HL-60 (cell line): Measurements from ENCODE around the gene FOXN1.

Source experiments
- DNase-seq, 2 experiments: peaks; one replicate each; pipeline ENCODE4 v3.0.0-alpha.2; 2010 to 2020; ENCODE audit warnings: low read depth in 1 of 2, low spot score in 1 of 2
- H3K27ac ChIP-seq: fragments of 250-450 bp; sonication (Bioruptor Pico); replicated peaks from 2 replicates; pipeline ENCODE4 v1.5.1; 2020; ENCODE audit warnings: mild to moderate bottlenecking, moderate library complexity
- H3K27me3 ChIP-seq: fragments of 250-450 bp; sonication (Bioruptor Pico); 2 replicates; pipeline ENCODE4 v1.5.1; 2021; ENCODE audit warnings: mild to moderate bottlenecking, moderate library complexity; ENCODE audit not compliant: insufficient read depth, poor library complexity, severe bottlenecking
- H3K4me3 ChIP-seq: replicated peaks from 2 replicates; pipeline ENCODE4 v1.5.1; 2011; ENCODE audit warnings: mild to moderate bottlenecking, control low read depth, low read length; ENCODE audit not compliant: insufficient read depth
- CTCF ChIP-seq: IDR thresholded peaks from one replicate; pipeline ENCODE4 v1.5.1; 2011; ENCODE audit warnings: low read length, control low read depth, inconsistent platforms; ENCODE audit not compliant: insufficient read depth
- GABPA ChIP-seq: IDR thresholded peaks from 2 replicates; pipeline ENCODE4 v1.6.1; 2012; ENCODE audit warnings: low read depth
- POLR2AphosphoS5 ChIP-seq: IDR thresholded peaks from 2 replicates; pipeline ENCODE4 v1.6.1; 2012; ENCODE audit warnings: low read depth
- SPI1 ChIP-seq: IDR thresholded peaks from 2 replicates; pipeline ENCODE4 v1.6.1; 2012; ENCODE audit warnings: low read depth, mild to moderate bottlenecking, borderline replicate concordance
- TF ChIP-seq, protein P1 (sequence below): IDR thresholded peaks from 2 replicates; pipeline ENCODE4 v1.6.1; 2012; ENCODE audit warnings: low read depth; ENCODE audit not compliant: insufficient replicate concordance

FOXN1 gene

DNA sequence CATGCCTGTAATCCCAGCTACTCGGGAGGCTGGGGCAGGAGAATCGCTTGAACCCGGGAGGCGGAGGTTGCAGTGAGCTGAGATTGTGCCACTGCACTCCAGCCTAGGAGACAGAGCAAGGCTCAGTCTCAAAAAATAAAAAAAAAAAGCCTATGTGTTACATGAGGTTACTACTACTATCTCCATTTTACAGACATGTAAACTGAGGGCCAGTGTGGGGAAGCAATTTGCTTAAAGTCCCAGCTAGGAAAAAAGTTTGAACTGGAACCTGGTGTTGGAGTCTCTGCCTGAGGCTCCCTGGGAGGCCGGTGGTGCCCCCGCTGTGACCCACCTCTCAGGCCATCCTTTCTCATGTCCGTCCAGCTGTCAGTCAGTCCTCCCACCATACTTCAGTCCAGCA lies 28.2 kb upstream of the FOXN1 start:
- DNase-seq, result no peak
- Histone ChIP-seq H3K27me3 (peaks cover 3% of the 10 kb centered on the region), H3K27ac (no peak overlapping the region), H3K4me3 (no peak overlapping the region)
- TF ChIP-seq GABPA, result no peak
- TF ChIP-seq SPI1, result no peak
- TF ChIP-seq POLR2AphosphoS5, result no peak
- TF ChIP-seq, protein P1, sequence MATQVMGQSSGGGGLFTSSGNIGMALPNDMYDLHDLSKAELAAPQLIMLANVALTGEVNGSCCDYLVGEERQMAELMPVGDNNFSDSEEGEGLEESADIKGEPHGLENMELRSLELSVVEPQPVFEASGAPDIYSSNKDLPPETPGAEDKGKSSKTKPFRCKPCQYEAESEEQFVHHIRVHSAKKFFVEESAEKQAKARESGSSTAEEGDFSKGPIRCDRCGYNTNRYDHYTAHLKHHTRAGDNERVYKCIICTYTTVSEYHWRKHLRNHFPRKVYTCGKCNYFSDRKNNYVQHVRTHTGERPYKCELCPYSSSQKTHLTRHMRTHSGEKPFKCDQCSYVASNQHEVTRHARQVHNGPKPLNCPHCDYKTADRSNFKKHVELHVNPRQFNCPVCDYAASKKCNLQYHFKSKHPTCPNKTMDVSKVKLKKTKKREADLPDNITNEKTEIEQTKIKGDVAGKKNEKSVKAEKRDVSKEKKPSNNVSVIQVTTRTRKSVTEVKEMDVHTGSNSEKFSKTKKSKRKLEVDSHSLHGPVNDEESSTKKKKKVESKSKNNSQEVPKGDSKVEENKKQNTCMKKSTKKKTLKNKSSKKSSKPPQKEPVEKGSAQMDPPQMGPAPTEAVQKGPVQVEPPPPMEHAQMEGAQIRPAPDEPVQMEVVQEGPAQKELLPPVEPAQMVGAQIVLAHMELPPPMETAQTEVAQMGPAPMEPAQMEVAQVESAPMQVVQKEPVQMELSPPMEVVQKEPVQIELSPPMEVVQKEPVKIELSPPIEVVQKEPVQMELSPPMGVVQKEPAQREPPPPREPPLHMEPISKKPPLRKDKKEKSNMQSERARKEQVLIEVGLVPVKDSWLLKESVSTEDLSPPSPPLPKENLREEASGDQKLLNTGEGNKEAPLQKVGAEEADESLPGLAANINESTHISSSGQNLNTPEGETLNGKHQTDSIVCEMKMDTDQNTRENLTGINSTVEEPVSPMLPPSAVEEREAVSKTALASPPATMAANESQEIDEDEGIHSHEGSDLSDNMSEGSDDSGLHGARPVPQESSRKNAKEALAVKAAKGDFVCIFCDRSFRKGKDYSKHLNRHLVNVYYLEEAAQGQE, result no peak
- TF ChIP-seq CTCF, result no peak

DNA sequence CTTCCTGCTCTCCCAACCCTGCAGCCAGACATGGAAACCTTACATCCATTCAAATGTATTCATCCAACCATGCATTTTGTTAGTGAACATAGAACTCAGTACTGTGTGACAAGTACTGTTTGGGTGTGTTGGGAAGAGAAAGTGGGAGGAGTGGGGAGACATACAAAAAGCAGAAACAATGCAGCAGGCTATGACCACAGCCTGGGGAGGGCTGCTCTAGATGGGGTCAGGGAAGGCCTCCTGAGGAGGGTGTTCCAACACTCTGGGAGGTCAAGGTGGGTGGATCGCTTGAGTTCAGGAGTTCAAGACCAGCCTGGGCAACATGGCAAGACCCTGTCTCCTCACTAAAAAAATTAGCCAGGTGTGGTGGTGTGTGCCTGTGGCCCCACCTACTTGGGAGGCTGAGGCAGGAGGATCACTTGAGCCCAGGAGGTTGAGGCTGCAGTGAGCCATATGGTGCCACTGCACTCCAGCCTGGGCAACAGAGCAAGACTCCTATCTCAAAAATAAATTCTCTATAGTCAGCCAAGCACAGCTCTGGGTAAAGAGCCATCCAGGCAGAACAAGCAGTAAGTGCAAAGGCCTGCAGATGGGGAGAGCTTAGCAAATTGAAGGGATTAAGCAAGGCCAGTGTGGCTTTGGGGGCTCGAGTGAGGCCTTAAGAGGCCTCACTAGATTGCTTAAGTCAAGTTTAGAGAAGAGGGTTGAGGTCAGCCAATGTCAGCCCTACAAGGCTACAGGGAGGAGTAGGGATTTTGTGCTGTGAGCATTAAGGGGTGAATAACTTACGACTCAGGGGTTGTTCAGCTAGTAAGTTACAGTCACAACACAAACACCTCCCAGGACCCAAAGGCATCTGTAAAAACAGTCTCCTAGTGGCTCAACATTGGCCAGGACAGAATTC lies 27.2 kb upstream of the FOXN1 start:
- peak in 1 of 2 experiments; percentile 18 for DNase-seq
- TF ChIP-seq GABPA, result no peak
- TF ChIP-seq CTCF, result no peak
- TF ChIP-seq POLR2AphosphoS5, result no peak
- TF ChIP-seq, protein P1, result no peak
- TF ChIP-seq SPI1, result no peak

DNA sequence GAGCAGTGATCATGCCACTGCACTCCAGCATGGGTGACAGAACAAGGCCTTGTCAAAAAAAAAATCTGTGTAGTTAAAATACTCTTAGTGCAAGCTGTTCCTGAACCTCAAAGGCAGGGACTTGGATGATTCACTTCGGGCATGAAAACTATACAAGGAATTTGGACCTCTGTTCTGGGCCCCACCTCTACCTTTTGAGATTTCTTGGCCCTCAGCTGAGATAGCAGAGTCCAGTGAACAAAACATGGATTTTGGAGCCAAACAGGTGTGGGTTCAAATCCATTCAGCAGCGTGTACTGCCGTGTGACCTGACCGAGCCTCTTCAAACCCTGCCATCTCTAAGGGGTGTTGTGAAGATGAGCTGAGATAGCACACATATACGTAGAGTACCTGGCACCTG lies 25.9 kb upstream of the FOXN1 start:
- no peak for DNase-seq
- Histone ChIP-seq H3K27ac (no peak overlapping the region), H3K4me3 (no peak overlapping the region), H3K27me3 (peaks cover 2% of the 10 kb centered on the region)
- TF ChIP-seq POLR2AphosphoS5, result no peak
- TF ChIP-seq GABPA, result no peak
- no peak for TF ChIP-seq SPI1
- TF ChIP-seq CTCF, result no peak
- TF ChIP-seq, protein P1, result no peak

More for the DNA sequence above, 27.2 kb upstream of the FOXN1 start:
- Histone ChIP-seq H3K4me3 (no peak overlapping the region), H3K27me3 (peaks cover 3% of the 10 kb centered on the region), H3K27ac (no peak overlapping the region)
